22Rv1 (cell line): ENCODE data around the gene PCYOX1L.

Experiments used
- CTCF ChIP-seq: fragments of 450-650 bp; IDR thresholded peaks from 2 replicates; pipeline ENCODE4 v1.5.1; 2017; ENCODE audit warnings: mild to moderate bottlenecking
- ZFX ChIP-seq: fragments of 450-650 bp; IDR thresholded peaks from 2 replicates; pipeline ENCODE4 v1.6.1; 2017; ENCODE audit warnings: antibody characterized with exemption, borderline replicate concordance

GRCh38 chr5:149374303-149374702 is 16.5 kb downstream of the PCYOX1L start:
- TF ChIP-seq CTCF, result no peak
- TF ChIP-seq ZFX, result no peak
